OCI-M2 (cell line): ENCODE data around the gene RASSF8.

Source experiments
- DNase-seq: peaks from one replicate; lab custom pipeline; 2025; ENCODE audit not compliant: unreplicated experiment; lab: John Stamatoyannopoulos, UW

Gene RASSF8

GRCh38 chr12:26123482-26123980 is 165.0 kb downstream of the RASSF8 start:
- DNase-seq: no peak

DNA sequence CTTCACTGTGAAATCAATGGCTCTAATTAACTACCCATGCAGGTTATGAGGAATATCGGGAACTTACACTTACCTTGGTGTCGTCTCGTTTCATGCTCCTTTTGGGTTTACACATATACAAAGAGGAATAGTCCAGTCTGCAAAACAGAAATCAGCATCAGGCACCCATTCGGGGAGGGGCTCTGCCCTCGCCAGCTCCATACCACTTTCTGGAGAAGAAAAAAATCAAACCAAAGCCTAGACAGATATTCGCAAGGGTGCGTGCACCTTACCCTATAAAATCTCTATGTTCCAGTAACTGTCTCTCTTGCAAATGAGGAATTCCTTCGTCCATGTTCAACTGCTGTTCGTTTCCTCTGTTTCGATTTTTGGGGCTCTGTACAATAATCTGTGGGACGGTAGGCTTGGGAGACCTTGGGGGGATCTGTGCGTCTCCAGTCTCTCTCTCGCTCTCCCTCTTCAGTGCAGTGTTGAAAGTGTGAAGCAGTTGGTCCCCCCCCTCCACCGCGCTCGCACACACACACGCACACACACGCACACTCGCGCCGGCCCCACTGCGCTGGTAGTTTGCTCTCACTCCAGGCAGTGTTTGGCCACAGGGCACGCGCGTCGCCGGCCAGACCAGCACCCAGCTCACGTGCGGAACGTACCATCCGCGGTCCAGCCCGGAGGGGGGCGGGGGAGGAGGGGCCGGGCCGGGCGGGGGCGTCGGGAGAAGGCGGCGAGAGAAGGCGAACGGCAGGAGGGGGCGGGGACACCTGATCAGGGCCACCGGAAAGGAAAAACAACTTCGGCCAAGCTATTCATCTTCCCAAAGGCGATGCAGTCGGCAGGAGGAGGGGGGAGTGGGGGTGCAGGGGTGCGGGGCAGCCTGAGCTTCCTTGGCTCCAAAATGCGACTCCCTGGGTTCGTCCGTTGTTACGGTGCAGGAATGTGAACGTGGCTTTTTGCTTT is 166.2 kb downstream of the RASSF8 start, which contains the start of gene BHLHE41:
Gene BHLHE41 (minus strand): TSS at position 592 of the 954 bp plus-strand sequence. CDS start 258 bp downstream, at position 334.
- no peak for DNase-seq

DNA sequence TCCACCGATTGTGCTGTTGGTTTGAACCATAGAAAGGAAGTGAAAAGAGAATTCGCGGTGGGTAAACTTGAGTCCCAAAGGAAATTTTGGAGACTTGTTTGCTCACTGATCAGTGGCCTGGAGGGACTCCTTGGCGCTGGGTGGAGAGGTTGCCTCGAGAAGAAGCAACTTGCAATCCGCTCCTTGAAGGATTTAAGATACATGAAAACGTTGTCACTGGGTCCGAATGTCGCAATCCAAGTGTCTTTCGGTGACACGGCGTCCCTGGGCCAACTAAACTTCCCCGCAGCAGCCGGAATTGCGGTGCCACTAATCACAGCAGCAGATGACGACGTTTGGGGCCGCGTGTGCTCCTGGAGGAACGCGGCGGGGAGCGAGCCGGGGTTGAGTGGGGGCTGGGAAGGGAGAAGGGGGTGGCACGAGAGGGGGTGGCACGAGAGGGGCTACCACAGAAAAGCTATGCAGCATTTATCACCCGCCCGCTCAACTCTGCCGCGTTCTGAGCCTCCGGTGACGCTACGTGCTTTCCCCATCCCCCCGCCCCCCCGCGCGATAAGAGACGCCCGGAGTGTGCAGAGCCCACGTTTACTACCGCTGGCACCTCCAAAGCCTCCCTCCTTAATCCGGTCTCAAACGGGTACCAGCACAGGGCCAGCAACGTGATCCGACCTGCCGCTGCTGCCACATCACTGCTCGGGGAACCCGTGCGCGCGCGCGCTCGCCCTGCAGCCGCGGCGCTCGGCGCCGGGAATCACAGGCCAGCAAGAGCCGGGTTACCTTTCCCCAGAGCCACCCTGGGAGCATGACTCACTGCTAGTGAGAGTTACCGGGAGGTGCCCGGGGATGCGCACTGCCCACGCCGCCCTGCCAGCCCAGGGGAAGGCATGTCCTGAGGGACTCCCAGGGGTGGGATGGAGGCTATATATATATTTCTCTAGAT is 167.2 kb downstream of the RASSF8 start:
- DNase-seq: no peak

GRCh38 chr12:26126340-26127284 is 168.1 kb downstream of the RASSF8 start:
- no peak for DNase-seq

DNA sequence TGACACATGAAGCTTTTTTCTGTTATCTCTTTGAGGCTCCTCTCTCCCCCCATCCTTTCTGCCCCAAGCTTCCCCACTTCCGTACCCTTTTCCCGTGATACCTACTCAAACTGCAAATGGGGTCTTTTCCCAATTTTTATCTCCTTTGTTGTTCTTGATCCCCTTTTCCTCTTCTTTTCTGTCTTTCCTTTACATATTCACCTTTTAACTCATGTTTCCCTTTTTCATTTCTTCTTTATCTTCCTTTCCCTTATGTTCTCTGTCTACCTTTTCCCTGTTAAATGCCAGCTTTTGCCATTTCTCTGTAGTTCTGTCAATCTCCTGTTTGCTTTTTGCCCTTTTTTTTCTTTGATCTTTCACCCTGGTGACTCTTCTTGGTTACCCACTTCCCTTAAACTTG is 168.9 kb downstream of the RASSF8 start:
- DNase-seq: no peak

GRCh38 chr12:26128168-26128567 is 169.7 kb downstream of the RASSF8 start:
- DNase-seq: no peak
